ENCODE results near the gene STX18.
"Not testable (repeated sequence)": the region's sequence is repeated elsewhere in the genome, so short reads cannot be mapped to it uniquely, and the experiment has no call there.

The STX18 gene

DNA sequence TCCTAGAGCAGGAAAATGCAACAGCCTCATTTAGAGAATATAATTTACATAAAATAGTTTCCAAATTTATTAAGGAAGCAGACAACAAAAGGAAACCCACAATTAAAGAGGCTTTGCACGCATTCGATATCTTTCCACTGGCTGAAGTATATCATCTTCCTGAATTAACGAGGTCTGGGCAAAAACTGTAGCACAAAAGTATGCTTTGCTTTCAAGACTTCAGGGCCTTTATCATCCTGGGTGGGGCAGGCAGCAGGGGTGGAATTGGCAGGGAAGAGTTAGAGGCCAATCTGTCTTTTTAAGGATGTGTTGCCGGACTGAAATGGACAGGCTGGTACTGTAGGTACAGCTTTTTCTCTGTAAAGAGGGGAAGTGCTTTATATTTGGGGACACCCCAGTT lies 17.0 kb upstream of the STX18 start:
- H3K27me3 ChIP-seq (ENCODE audit: insufficient read depth, low read length, poor library complexity) = no peaks in the 10 kb centered on the region
- H2AFZ ChIP-seq (ENCODE audit: low read depth, low read length) = no peak overlapping the region
- no peaks in the 10 kb centered on the region for H3K9me3 ChIP-seq (ENCODE audit: insufficient read depth, low read length, severe bottlenecking)
- no peak overlapping the region for H3K4me3 ChIP-seq (ENCODE audit: low read depth in 1 of 2, low read length in 2 of 2)
- H3K9ac ChIP-seq (ENCODE audit: low read depth, low read length) = no peak overlapping the region
- no peak overlapping the region for H3K4me2 ChIP-seq (ENCODE audit: insufficient read depth, low read length)
- no peak overlapping the region for H3K27ac ChIP-seq (ENCODE audit: low read length)
- H3K79me2 ChIP-seq (ENCODE audit: insufficient read depth, low read length) = no peaks in the 10 kb centered on the region
- H4K20me1 ChIP-seq (ENCODE audit: insufficient read depth, low read length) = no peaks in the 10 kb centered on the region
- H3K4me1 ChIP-seq (ENCODE audit: insufficient read depth, low read length) = no peaks in the 10 kb centered on the region
- DNase-seq (no peak), ATAC-seq (ENCODE audit: insufficient read depth, low read depth) (no peak)
- TF ChIP-seq, protein P1, sequence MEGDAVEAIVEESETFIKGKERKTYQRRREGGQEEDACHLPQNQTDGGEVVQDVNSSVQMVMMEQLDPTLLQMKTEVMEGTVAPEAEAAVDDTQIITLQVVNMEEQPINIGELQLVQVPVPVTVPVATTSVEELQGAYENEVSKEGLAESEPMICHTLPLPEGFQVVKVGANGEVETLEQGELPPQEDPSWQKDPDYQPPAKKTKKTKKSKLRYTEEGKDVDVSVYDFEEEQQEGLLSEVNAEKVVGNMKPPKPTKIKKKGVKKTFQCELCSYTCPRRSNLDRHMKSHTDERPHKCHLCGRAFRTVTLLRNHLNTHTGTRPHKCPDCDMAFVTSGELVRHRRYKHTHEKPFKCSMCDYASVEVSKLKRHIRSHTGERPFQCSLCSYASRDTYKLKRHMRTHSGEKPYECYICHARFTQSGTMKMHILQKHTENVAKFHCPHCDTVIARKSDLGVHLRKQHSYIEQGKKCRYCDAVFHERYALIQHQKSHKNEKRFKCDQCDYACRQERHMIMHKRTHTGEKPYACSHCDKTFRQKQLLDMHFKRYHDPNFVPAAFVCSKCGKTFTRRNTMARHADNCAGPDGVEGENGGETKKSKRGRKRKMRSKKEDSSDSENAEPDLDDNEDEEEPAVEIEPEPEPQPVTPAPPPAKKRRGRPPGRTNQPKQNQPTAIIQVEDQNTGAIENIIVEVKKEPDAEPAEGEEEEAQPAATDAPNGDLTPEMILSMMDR (IDR thresholded peaks at IDR 0.05; ENCODE audit: borderline replicate concordance, extremely low read depth, low read length, poor library complexity, severe bottlenecking) = no peak
- TF ChIP-seq EZH2 (IDR thresholded peaks at IDR 0.05; ENCODE audit: borderline replicate concordance, low read depth, low read length, severe bottlenecking) = no peak
- H3K36me3 ChIP-seq (ENCODE audit: insufficient read depth, low read length) = no peaks in the 10 kb centered on the region

DNA sequence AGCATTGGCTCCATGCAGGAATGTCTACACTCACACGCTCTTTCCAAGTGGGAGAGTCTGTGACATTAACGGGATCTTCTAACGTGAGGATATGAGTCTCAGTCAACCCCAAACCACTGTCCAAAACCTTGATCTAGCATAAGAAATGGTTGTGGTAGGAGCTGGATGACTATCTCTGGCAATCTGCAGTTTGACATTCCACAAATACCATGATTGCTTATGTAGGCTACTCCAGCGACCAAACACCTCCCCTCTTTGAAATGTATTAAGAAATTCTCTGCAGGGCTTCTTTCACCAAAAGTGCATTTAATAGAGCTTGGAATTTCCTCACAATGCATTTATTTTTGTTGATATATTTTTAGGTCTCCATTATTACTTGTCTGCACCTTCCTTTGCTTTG lies 14.1 kb upstream of the STX18 start:
- Histone ChIP-seq H3K79me2 (ENCODE audit: insufficient read depth, low read length) (no peaks in the 10 kb centered on the region), H3K4me2 (ENCODE audit: insufficient read depth, low read length) (no peak overlapping the region), H4K20me1 (ENCODE audit: insufficient read depth, low read length) (no peaks in the 10 kb centered on the region), H3K9ac (ENCODE audit: low read depth, low read length) (no peak overlapping the region), H2AFZ (ENCODE audit: low read depth, low read length) (no peak overlapping the region), H3K27ac (ENCODE audit: low read length) (no peak overlapping the region), H3K4me3 (ENCODE audit: low read depth in 1 of 2, low read length in 2 of 2) (no peak overlapping the region), H3K27me3 (ENCODE audit: insufficient read depth, low read length, poor library complexity) (no peaks in the 10 kb centered on the region), H3K36me3 (ENCODE audit: insufficient read depth, low read length) (no peaks in the 10 kb centered on the region), H3K9me3 (ENCODE audit: insufficient read depth, low read length, severe bottlenecking) (no peaks in the 10 kb centered on the region), H3K4me1 (ENCODE audit: insufficient read depth, low read length) (no peaks in the 10 kb centered on the region)
- no peak for DNase-seq
- no peak for TF ChIP-seq EZH2 (IDR thresholded peaks at IDR 0.05; ENCODE audit: borderline replicate concordance, low read depth, low read length, severe bottlenecking)
- TF ChIP-seq, protein P1 (IDR thresholded peaks at IDR 0.05; ENCODE audit: borderline replicate concordance, extremely low read depth, low read length, poor library complexity, severe bottlenecking) = no peak
- ATAC-seq (ENCODE audit: insufficient read depth, low read depth) = no peak

DNA sequence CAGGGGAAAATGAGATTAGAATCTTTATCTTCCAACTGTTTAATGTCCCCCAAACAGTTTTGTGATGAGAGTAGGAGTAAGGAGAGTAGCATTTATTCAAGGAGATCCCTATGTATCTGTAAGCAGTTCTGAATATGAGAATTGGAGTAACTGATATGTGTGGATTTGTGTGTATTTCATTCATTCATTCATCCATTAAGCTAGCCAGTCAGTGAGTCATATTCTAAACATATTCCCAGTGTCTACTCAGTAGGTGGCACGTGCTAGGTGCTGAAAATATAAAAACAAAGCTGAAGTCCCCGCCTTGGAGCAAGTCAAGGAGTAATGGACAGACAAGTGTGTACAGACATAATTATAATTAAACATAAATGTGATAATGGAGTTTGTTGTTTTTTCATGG lies 12.4 kb upstream of the STX18 start:
- Histone ChIP-seq H3K4me3 (ENCODE audit: low read depth in 1 of 2, low read length in 2 of 2) (no peak overlapping the region), H3K27me3 (ENCODE audit: insufficient read depth, low read length, poor library complexity) (no peaks in the 10 kb centered on the region), H4K20me1 (ENCODE audit: insufficient read depth, low read length) (no peaks in the 10 kb centered on the region), H3K27ac (ENCODE audit: low read length) (no peak overlapping the region), H3K9ac (ENCODE audit: low read depth, low read length) (no peak overlapping the region), H3K79me2 (ENCODE audit: insufficient read depth, low read length) (no peaks in the 10 kb centered on the region), H3K36me3 (ENCODE audit: insufficient read depth, low read length) (no peaks in the 10 kb centered on the region), H2AFZ (ENCODE audit: low read depth, low read length) (no peak overlapping the region), H3K4me1 (ENCODE audit: insufficient read depth, low read length) (no peaks in the 10 kb centered on the region), H3K4me2 (ENCODE audit: insufficient read depth, low read length) (no peak overlapping the region), H3K9me3 (ENCODE audit: insufficient read depth, low read length, severe bottlenecking) (no peaks in the 10 kb centered on the region)
- TF ChIP-seq EZH2 (IDR thresholded peaks at IDR 0.05; ENCODE audit: borderline replicate concordance, low read depth, low read length, severe bottlenecking) = no peak
- TF ChIP-seq, protein P1 (IDR thresholded peaks at IDR 0.05; ENCODE audit: borderline replicate concordance, extremely low read depth, low read length, poor library complexity, severe bottlenecking) = no peak
- no peak for DNase-seq
- ATAC-seq (ENCODE audit: insufficient read depth, low read depth) = no peak

DNA sequence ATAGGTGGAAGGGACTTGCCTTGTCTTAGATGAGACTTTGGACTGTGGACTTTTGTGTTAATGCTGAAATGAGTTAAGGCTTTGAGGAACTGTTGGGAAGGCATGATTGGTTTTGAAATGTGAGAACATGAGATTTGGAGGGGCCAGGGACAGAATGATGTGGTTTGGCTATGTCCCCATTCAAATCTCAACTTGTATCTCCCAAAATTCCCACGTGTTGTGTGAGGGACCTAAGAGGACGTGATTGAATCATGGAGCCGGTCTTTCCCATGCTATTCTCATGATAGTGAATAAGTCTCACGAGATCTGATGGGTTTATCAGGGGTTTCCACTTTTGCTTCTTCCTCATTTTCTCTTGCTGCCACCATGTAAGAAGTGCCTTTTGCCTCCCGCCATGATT lies 10.2 kb upstream of the STX18 start:
- H3K4me1 ChIP-seq (ENCODE audit: insufficient read depth, low read length); ATAC-seq (ENCODE audit: insufficient read depth, low read depth); H2AFZ ChIP-seq (ENCODE audit: low read depth, low read length); H3K36me3 ChIP-seq (ENCODE audit: insufficient read depth, low read length); H3K9ac ChIP-seq (ENCODE audit: low read depth, low read length); H3K9me3 ChIP-seq (ENCODE audit: insufficient read depth, low read length, severe bottlenecking); H3K27me3 ChIP-seq (ENCODE audit: insufficient read depth, low read length, poor library complexity); H4K20me1 ChIP-seq (ENCODE audit: insufficient read depth, low read length); H3K79me2 ChIP-seq (ENCODE audit: insufficient read depth, low read length); H3K27ac ChIP-seq (ENCODE audit: low read length); H3K4me3 ChIP-seq (ENCODE audit: low read depth in 1 of 2, low read length in 2 of 2); H3K4me2 ChIP-seq (ENCODE audit: insufficient read depth, low read length); DNase-seq: not testable (repeated sequence)

DNA sequence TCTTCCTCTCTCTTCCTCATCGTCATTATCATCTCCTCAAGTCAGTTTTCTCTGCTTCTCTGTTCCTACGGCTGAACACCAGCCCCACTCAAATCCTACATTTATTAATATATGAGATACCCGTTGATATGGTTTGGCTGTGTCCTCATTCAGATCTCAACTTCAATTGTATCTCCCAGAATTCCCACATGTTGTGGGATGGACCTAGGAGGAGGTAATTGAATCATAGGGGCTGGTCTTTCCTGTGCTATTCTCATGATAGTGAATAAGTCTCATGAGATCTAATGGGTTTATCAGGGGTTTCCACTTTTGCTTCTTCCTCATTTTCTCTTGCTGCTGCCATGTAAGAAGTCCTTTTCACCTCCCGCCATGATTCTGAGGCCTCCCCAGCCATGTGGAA lies 8.3 kb upstream of the STX18 start:
- not testable (repeated sequence) for H4K20me1 ChIP-seq (ENCODE audit: insufficient read depth, low read length)

More for the DNA sequence above, 8.3 kb upstream of the STX18 start:
- not testable (repeated sequence) for H3K4me2 ChIP-seq (ENCODE audit: insufficient read depth, low read length); H3K9me3 ChIP-seq (ENCODE audit: insufficient read depth, low read length, severe bottlenecking); H3K27ac ChIP-seq (ENCODE audit: low read length); H3K4me3 ChIP-seq (ENCODE audit: low read depth in 1 of 2, low read length in 2 of 2); H2AFZ ChIP-seq (ENCODE audit: low read depth, low read length); DNase-seq; H3K9ac ChIP-seq (ENCODE audit: low read depth, low read length); H3K79me2 ChIP-seq (ENCODE audit: insufficient read depth, low read length); H3K27me3 ChIP-seq (ENCODE audit: insufficient read depth, low read length, poor library complexity); H3K36me3 ChIP-seq (ENCODE audit: insufficient read depth, low read length); ATAC-seq (ENCODE audit: insufficient read depth, low read depth); H3K4me1 ChIP-seq (ENCODE audit: insufficient read depth, low read length)

Measured in DND-41 (cell line).